NK-92 (cell line): ENCODE measurements around the gene ATXN7.

Source experiments
- DNase-seq: peaks from one replicate; lab custom pipeline; 2025; ENCODE audit not compliant: unreplicated experiment; lab: John Stamatoyannopoulos, UW

ATXN7 gene

GRCh38 chr3:64016941-64017620 is 153.4 kb downstream of the ATXN7 start:
- DNase-seq: no peak

GRCh38 chr3:64019271-64019670 is 155.6 kb downstream of the ATXN7 start:
- DNase-seq: no peak

- DNase-seq: no peak
Measured at GRCh38 chr3:64019879-64020278, 156.2 kb downstream of the ATXN7 start.

- no peak for DNase-seq
Measured at GRCh38 chr3:64021922-64022321, 158.3 kb downstream of the ATXN7 start.

- no peak for DNase-seq
Measured at GRCh38 chr3:64022451-64023186, 159.0 kb downstream of the ATXN7 start.

GRCh38 chr3:64023187-64023860 is 159.7 kb downstream of the ATXN7 start, which contains the start of gene PSMD6:
TSS of gene PSMD6 (minus strand) at chr3:64023494. CDS start at chr3:64023419, 75 bp downstream.
- peak; percentile 28 for DNase-seq

GRCh38 chr3:64023861-64024223 is 160.2 kb downstream of the ATXN7 start:
- DNase-seq: no peak

GRCh38 chr3:64026346-64026745 is 162.7 kb downstream of the ATXN7 start:
- no peak for DNase-seq

- DNase-seq: no peak
Measured at GRCh38 chr3:64027658-64028057, 164.0 kb downstream of the ATXN7 start.

GRCh38 chr3:64028754-64029153 is 165.1 kb downstream of the ATXN7 start:
- no peak for DNase-seq

GRCh38 chr3:64029287-64029686 is 165.6 kb downstream of the ATXN7 start:
- DNase-seq: no peak

GRCh38 chr3:64030741-64031140 is 167.1 kb downstream of the ATXN7 start:
- DNase-seq: no peak

- DNase-seq: no peak
Measured at GRCh38 chr3:64031540-64032508, 168.2 kb downstream of the ATXN7 start.

- DNase-seq: no peak
Measured at GRCh38 chr3:64033069-64033468, 169.4 kb downstream of the ATXN7 start.

- no peak for DNase-seq
Measured at GRCh38 chr3:64037084-64037483, 173.4 kb downstream of the ATXN7 start.

GRCh38 chr3:64038253-64038767 is 174.6 kb downstream of the ATXN7 start:
- no peak for DNase-seq

- DNase-seq: no peak
Measured at GRCh38 chr3:64039332-64039731, 175.7 kb downstream of the ATXN7 start.

GRCh38 chr3:64039981-64040733 is 176.5 kb downstream of the ATXN7 start:
- no peak for DNase-seq

- DNase-seq: no peak
Measured at GRCh38 chr3:64042952-64043351, 179.3 kb downstream of the ATXN7 start.

GRCh38 chr3:64046592-64046991 is 182.9 kb downstream of the ATXN7 start:
- no peak for DNase-seq
